GM19099 (cell line): ENCODE measurements around the gene CFAP68.
A peak's percentile ranks its signal among the peaks of the same experiment; 100 is the strongest.

Source experiments
- POLR2A ChIP-seq: IDR thresholded peaks from 3 replicates; pipeline ENCODE4 v1.6.1; 2011; ENCODE audit warnings: low read depth; ENCODE audit not compliant: insufficient read length; ENCODE audit errors: extremely low read depth

The CFAP68 gene

GRCh38 chr11:111921541-111922230 is 42.3 kb downstream of the CFAP68 start:
- TF ChIP-seq POLR2A: no peak

GRCh38 chr11:111922803-111923202 is 43.5 kb downstream of the CFAP68 start:
- TF ChIP-seq POLR2A: no peak

GRCh38 chr11:111923351-111923788 is 44.0 kb downstream of the CFAP68 start:
- TF ChIP-seq POLR2A: no peak

- no peak for TF ChIP-seq POLR2A
Observed at GRCh38 chr11:111923951-111924350, 44.6 kb downstream of the CFAP68 start.

- no peak for TF ChIP-seq POLR2A
Observed at GRCh38 chr11:111925953-111926352, 46.6 kb downstream of the CFAP68 start.

- TF ChIP-seq POLR2A: peak; percentile 82
Observed at GRCh38 chr11:111926505-111927391, 47.4 kb downstream of the CFAP68 start.

GRCh38 chr11:111930472-111930871 is 51.1 kb downstream of the CFAP68 start:
- TF ChIP-seq POLR2A: no peak

- no peak for TF ChIP-seq POLR2A
Observed at GRCh38 chr11:111932611-111932950, 53.2 kb downstream of the CFAP68 start.

- no peak for TF ChIP-seq POLR2A
Observed at GRCh38 chr11:111933872-111934271, 54.5 kb downstream of the CFAP68 start.

GRCh38 chr11:111934306-111934705 is 55.0 kb downstream of the CFAP68 start:
- TF ChIP-seq POLR2A: no peak
